ENCODE measurements around the gene CD247. TPM values are rescaled to one million over a fixed set of nuclear protein-coding genes. Genes with fewer than 3 reads are reported as not detected.

CD247 gene
- total and polyA plus RNA-seq, 9 of the 15 experiments (the other 6 are each of a cell fraction or from before 2014, with no cell fraction given), result 0.08 to 0.42 (median 0.28) TPM; not detected in 5

DNA sequence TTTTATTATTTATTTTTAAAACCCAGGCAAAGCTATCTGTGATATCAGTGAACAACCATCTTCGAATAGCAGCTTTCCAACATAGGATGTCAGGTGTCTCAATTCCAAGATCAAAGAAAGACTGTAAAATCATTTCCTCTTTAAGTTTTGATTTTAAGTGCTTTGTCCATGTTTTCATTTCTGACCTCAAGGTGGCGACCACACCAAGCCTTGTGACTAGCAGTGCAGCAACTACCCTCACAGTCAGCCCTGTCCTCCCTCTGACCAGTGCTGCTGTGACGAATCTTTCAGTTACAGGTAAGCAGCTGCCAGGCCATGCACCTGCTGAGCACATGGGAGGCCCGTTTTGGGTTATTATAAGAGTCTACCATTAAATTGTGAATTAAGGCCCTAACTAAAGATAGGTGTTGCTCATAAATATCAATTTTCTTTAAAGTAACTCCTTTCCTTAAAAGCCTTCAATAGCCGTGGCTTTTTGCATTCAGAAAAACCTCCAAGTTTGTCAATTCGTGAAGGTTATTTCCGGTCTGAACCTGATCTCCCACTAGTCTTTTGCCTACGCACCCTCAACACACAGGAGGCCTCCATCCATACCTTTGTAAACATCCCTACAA, 117.0 kb downstream of the CD247 start (continued):
- peak; percentile 72 for TF ChIP-seq DEAF1 (CRISPR knock-in tag; IDR thresholded peaks at IDR 0.05)
- TF ChIP-seq, protein P1, sequence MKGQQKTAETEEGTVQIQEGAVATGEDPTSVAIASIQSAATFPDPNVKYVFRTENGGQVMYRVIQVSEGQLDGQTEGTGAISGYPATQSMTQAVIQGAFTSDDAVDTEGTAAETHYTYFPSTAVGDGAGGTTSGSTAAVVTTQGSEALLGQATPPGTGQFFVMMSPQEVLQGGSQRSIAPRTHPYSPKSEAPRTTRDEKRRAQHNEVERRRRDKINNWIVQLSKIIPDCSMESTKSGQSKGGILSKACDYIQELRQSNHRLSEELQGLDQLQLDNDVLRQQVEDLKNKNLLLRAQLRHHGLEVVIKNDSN (CRISPR knock-in tag; IDR thresholded peaks at IDR 0.05), result no peak
- TF ChIP-seq E2F8 (IDR thresholded peaks at IDR 0.05; ENCODE audit: low read depth, partially characterized antibody), result peak; percentile 26
- TF ChIP-seq ZNF224 (CRISPR knock-in tag; IDR thresholded peaks at IDR 0.05), result no peak
- no peak for TF ChIP-seq ZNF274 (IDR thresholded peaks at IDR 0.05; ENCODE audit: borderline replicate concordance, low read depth, low read length)
- 0 out of 2 replicates have a peak, but pooled peaks have one; percentile 30 for TF ChIP-seq LEF1 (IDR thresholded peaks at IDR 0.05)
- peak; percentile 75 to 91 (median 86) for TF ChIP-seq CTCF (IDR thresholded peaks at IDR 0.05 in 2 of 3, conservative IDR thresholded peaks at IDR 0.05 in 1 of 3; ENCODE audit: insufficient read depth in 2 of 3, low read depth in 1 of 3, low read length in 3 of 3)
- TF ChIP-seq CREM (IDR thresholded peaks at IDR 0.05; ENCODE audit: low read depth), result peak; percentile 36; the same call in 1 of the 2 replicates
- TF ChIP-seq RAD21 (CRISPR knock-in tag; conservative IDR thresholded peaks at IDR 0.05 in 1 of 2, IDR thresholded peaks at IDR 0.05 in 1 of 2), result peak; percentile 89
- TF ChIP-seq RCOR1 (IDR thresholded peaks at IDR 0.05; ENCODE audit: borderline replicate concordance in 1 of 2, low read depth in 2 of 2, low read length in 2 of 2), result peak in 1 of 2 experiments; percentile 53; a peak in 1 of 4 replicates
- TF ChIP-seq SMC3 (conservative IDR thresholded peaks at IDR 0.05; ENCODE audit: insufficient read depth, low read depth, low read length), result peak; percentile 81
- TF ChIP-seq ZNF175 (CRISPR knock-in tag; IDR thresholded peaks at IDR 0.05; ENCODE audit: low read depth), result no peak
- TF ChIP-seq DDX20 (tag; IDR thresholded peaks at IDR 0.05; ENCODE audit: low read depth), result no peak
